IMR-90 (cell line): ENCODE results near the gene ADARB2. TPM values are rescaled to one million over a fixed set of nuclear protein-coding genes. Genes with fewer than 3 reads are reported as not detected.

Source experiments
- ATAC-seq: fragments of 200-7000 bp; cut with Tn5 transposase; 2 replicates; pipeline ENCODE4 v1.9.1; 2020; ENCODE audit warnings: low read depth, mild to moderate bottlenecking, moderate library complexity
- BruUV-seq: library from RNA; stranded (reverse); fragments of 400-500 nt; replicated peaks from 2 replicates; lab custom pipeline; 2021; lab: Mats Ljungman, UMichigan
- CTCF ChIA-PET: fragments of 300-600 bp; formaldehyde crosslinking; extraction: SDS; loops from one replicate; lab custom pipeline; 2021; ENCODE audit warnings: antibody characterized with exemption; lab: Yijun Ruan, JAX
- POLR2A ChIA-PET: fragments of 300-600 bp; sonication (Branson Sonifier 250); formaldehyde crosslinking; loops from one replicate; lab custom pipeline; 2022; ENCODE audit warnings: antibody characterized with exemption; ENCODE audit not compliant: unreplicated experiment; lab: Charles Lee
- DNase-seq: peaks from one replicate; pipeline ENCODE4 v3.0.0; 2013
- H2AFZ ChIP-seq: replicated peaks from 2 replicates; pipeline ENCODE3; 2013; ENCODE audit warnings: low read length, mild to moderate bottlenecking; ENCODE audit not compliant: poor library complexity
- H2AK5ac ChIP-seq: 2 replicates; pipeline ENCODE4 v1.6.1; 2013; ENCODE audit warnings: low read depth, low read length, inconsistent platforms
- H2AK9ac ChIP-seq: replicated peaks from 2 replicates; pipeline ENCODE3; 2013; ENCODE audit warnings: mild to moderate bottlenecking, low read depth, low read length, moderate library complexity; ENCODE audit not compliant: poor library complexity
- H2BK120ac ChIP-seq: 2 replicates; pipeline ENCODE4 v1.6.1; 2013; ENCODE audit warnings: low read depth, low read length, inconsistent platforms
- H2BK15ac ChIP-seq: 3 replicates; pipeline ENCODE4 v1.6.1; 2013; ENCODE audit warnings: low read depth, low read length, inconsistent platforms
- H2BK20ac ChIP-seq: 2 replicates; pipeline ENCODE4 v1.6.1; 2013; ENCODE audit warnings: low read depth, mild to moderate bottlenecking, inconsistent platforms, low read length, moderate library complexity
- H2BK5ac ChIP-seq: 2 replicates; pipeline ENCODE4 v1.6.1; 2013; ENCODE audit warnings: mild to moderate bottlenecking, low read depth, low read length, inconsistent platforms; ENCODE audit not compliant: poor library complexity, severe bottlenecking
- H3K14ac ChIP-seq: replicated peaks from 2 replicates; pipeline ENCODE4 v1.6.1; 2013; ENCODE audit warnings: low read depth, low read length, inconsistent platforms
- H3K18ac ChIP-seq: 2 replicates; pipeline ENCODE4 v1.6.1; 2013; ENCODE audit warnings: low read depth, low read length, control low read depth
- H3K23ac ChIP-seq: 2 replicates; pipeline ENCODE4 v1.6.1; 2013; ENCODE audit warnings: low read depth, low read length, inconsistent platforms
- H3K27ac ChIP-seq: 2 replicates; pipeline ENCODE4 v1.5.1; 2013; ENCODE audit warnings: mild to moderate bottlenecking, control low read depth, low read length; ENCODE audit not compliant: insufficient read depth
- H3K27me3 ChIP-seq: 2 replicates; pipeline ENCODE4 v1.6.1; 2013; ENCODE audit warnings: low read length; ENCODE audit not compliant: control insufficient read depth, insufficient read depth
- H3K36me3 ChIP-seq: 2 replicates; pipeline ENCODE4 v1.6.1; 2013; ENCODE audit warnings: low read length, mixed read lengths; ENCODE audit not compliant: control insufficient read depth, insufficient read depth
- H3K4ac ChIP-seq: 2 replicates; pipeline ENCODE4 v1.6.1; 2013; ENCODE audit warnings: low read depth, low read length, inconsistent platforms
- H3K4me1 ChIP-seq: 2 replicates; pipeline ENCODE4 v1.6.1; 2013; ENCODE audit warnings: low read length, mixed read lengths; ENCODE audit not compliant: control insufficient read depth, insufficient read depth
- H3K4me2 ChIP-seq: 2 replicates; pipeline ENCODE4 v1.6.1; 2013; ENCODE audit warnings: low read depth, mild to moderate bottlenecking, control low read depth, low read length, moderate library complexity
- H3K4me3 ChIP-seq: 2 replicates; pipeline ENCODE4 v1.5.1; 2013; ENCODE audit warnings: low read depth, mild to moderate bottlenecking, control low read depth, low read length, moderate library complexity; ENCODE audit not compliant: insufficient read depth
- H3K56ac ChIP-seq: 2 replicates; pipeline ENCODE4 v1.6.1; 2013; ENCODE audit warnings: low read length, inconsistent platforms; ENCODE audit not compliant: insufficient read depth; ENCODE audit errors: extremely low read depth
- H3K79me1 ChIP-seq, 2 experiments: 2 replicates each; pipeline ENCODE4 v1.6.1; 2013; ENCODE audit warnings: low read length in 2 of 2, inconsistent platforms in 1 of 2, low read depth in 1 of 2
- H3K9ac ChIP-seq: 2 replicates; pipeline ENCODE4 v1.6.1; 2013; ENCODE audit warnings: low read depth, low read length, control low read depth
- H3K9me1 ChIP-seq: 2 replicates; pipeline ENCODE4 v1.6.1; 2013; ENCODE audit warnings: low read length, inconsistent platforms; ENCODE audit not compliant: insufficient read depth
- H3K9me3 ChIP-seq: 2 replicates; pipeline ENCODE4 v1.6.1; 2013; ENCODE audit warnings: low read length; ENCODE audit not compliant: control insufficient read depth, insufficient read depth
- H4K20me1 ChIP-seq: 2 replicates; pipeline ENCODE4 v1.6.1; 2013; ENCODE audit warnings: low read length, inconsistent platforms; ENCODE audit not compliant: insufficient read depth
- H4K5ac ChIP-seq: 2 replicates; pipeline ENCODE4 v1.6.1; 2013; ENCODE audit warnings: mild to moderate bottlenecking, low read depth, low read length, control low read depth
- H4K8ac ChIP-seq, 2 experiments: 2 replicates each; pipeline ENCODE4 v1.6.1; 2013; ENCODE audit warnings: low read depth in 2 of 2, low read length in 2 of 2, control low read depth in 1 of 2, inconsistent platforms in 1 of 2
- H4K91ac ChIP-seq: 2 replicates; pipeline ENCODE4 v1.6.1; 2013; ENCODE audit warnings: low read depth, low read length, inconsistent platforms; ENCODE audit not compliant: insufficient read depth
- BHLHE40 ChIP-seq: fragments of 150-350 bp; IDR thresholded peaks from 2 replicates; pipeline ENCODE4 v1.6.1; 2016; ENCODE audit warnings: mild to moderate bottlenecking, low read depth, low read length
- CEBPB ChIP-seq: IDR thresholded peaks from 2 replicates; pipeline ENCODE4 v1.6.1; 2012; ENCODE audit warnings: low read depth, low read length, improper control_type of control experiment
- CHD1 ChIP-seq: IDR thresholded peaks from 2 replicates; pipeline ENCODE4 v1.6.1; 2012; ENCODE audit warnings: low read depth, low read length, improper control_type of control experiment
- FOS ChIP-seq: fragments of 150-350 bp; IDR thresholded peaks from 2 replicates; pipeline ENCODE4 v1.6.1; 2016; ENCODE audit warnings: low read depth, low read length
- MAFK ChIP-seq: IDR thresholded peaks from 2 replicates; pipeline ENCODE4 v1.6.1; 2012; ENCODE audit warnings: low read depth, low read length, improper control_type of control experiment
- MAZ ChIP-seq: IDR thresholded peaks from 2 replicates; pipeline ENCODE4 v1.6.1; 2012; ENCODE audit warnings: low read depth, mild to moderate bottlenecking, low read length, improper control_type of control experiment, moderate library complexity, borderline replicate concordance
- MXI1 ChIP-seq: IDR thresholded peaks from 2 replicates; pipeline ENCODE4 v1.6.1; 2012; ENCODE audit warnings: low read depth, mild to moderate bottlenecking, low read length, moderate library complexity, borderline replicate concordance
- NFE2L2 ChIP-seq: fragments of 150-350 bp; IDR thresholded peaks from 2 replicates; pipeline ENCODE4 v1.6.1; 2016; ENCODE audit warnings: low read depth, mild to moderate bottlenecking, low read length
- POLR2A ChIP-seq: IDR thresholded peaks from 2 replicates; pipeline ENCODE4 v1.6.1; 2012; ENCODE audit warnings: mild to moderate bottlenecking, low read depth, low read length
- RAD21 ChIP-seq: IDR thresholded peaks from 2 replicates; pipeline ENCODE4 v1.6.1; 2012; ENCODE audit warnings: low read length, improper control_type of control experiment
- RCOR1 ChIP-seq: IDR thresholded peaks from 2 replicates; pipeline ENCODE4 v1.6.1; 2012; ENCODE audit warnings: mild to moderate bottlenecking, low read length, improper control_type of control experiment; ENCODE audit not compliant: insufficient replicate concordance
- RFX5 ChIP-seq: IDR thresholded peaks from 2 replicates; pipeline ENCODE4 v1.8.0; 2012; ENCODE audit warnings: low read depth, mild to moderate bottlenecking, low read length, moderate library complexity
- USF2 ChIP-seq: fragments of 150-350 bp; IDR thresholded peaks from 2 replicates; pipeline ENCODE4 v1.6.1; 2017; ENCODE audit warnings: mild to moderate bottlenecking, antibody characterized with exemption, low read length, low read depth
- WGBS, 2 experiments: methylation state at CpG; one replicate each; pipeline versions ENCODE4 v1.1.5 to v1.1.7; 2013; ENCODE audit warnings: missing lambda C conversion rate in 2 of 2; ENCODE audit not compliant: insufficient read length in 1 of 2; ENCODE audit errors: extremely low coverage in 2 of 2; 5-methylcytosine and 5-hydroxymethylcytosine counted together
- dilution Hi-C: fragments of 300-500 bp; cut with HindIII; formaldehyde crosslinking; loops from one replicate; pipeline ENCODE4 v1.14.3; 2018; ENCODE audit warnings: low sequenced_read_pairs; ENCODE audit not compliant: unreplicated experiment
- in situ Hi-C: fragments of 300-500 bp; cut with MboI; formaldehyde crosslinking; loops from 3 replicates; pipeline ENCODE4 v1.14.3; 2019; ENCODE audit warnings: low sequenced_read_pairs, inconsistent platforms, mixed read lengths
- intact Hi-C: fragments of 100-400 bp; cut with micrococcal nuclease; formaldehyde crosslinking; loops from 2 replicates; pipeline ENCODE4 v1.10.0; 2022
- polyA plus RNA-seq, 3 experiments: library from polyadenylated mRNA; depleted of rRNA; stranded (reverse); fragments of >200 nt; gene quantifications; 2 replicates each; pipeline ENCODE4 v1.2.3, GENCODE V29; 2012; ENCODE audit warnings: low replicate concordance in 1 of 3
- total RNA-seq: library from RNA; depleted of rRNA; stranded (reverse); fragments of >200 nt; gene quantifications from 2 replicates; pipeline ENCODE4 v1.2.3, GENCODE V29; 2012
- TF ChIP-seq, protein P1 (sequence below): fragments of 150-350 bp; IDR thresholded peaks from 2 replicates; pipeline ENCODE4 v1.6.1; 2016; ENCODE audit warnings: low read depth, mild to moderate bottlenecking, low read length, moderate library complexity, borderline replicate concordance
- TF ChIP-seq, protein P2 (sequence below): conservative IDR thresholded peaks from 2 replicates; pipeline ENCODE4 v1.5.1; 2012; ENCODE audit warnings: mild to moderate bottlenecking, low read depth, low read length, improper control_type of control experiment

The ADARB2 gene
- total and polyA plus RNA-seq, 2 of the 4 experiments (the other 2 are of a cell fraction): not detected

DNA sequence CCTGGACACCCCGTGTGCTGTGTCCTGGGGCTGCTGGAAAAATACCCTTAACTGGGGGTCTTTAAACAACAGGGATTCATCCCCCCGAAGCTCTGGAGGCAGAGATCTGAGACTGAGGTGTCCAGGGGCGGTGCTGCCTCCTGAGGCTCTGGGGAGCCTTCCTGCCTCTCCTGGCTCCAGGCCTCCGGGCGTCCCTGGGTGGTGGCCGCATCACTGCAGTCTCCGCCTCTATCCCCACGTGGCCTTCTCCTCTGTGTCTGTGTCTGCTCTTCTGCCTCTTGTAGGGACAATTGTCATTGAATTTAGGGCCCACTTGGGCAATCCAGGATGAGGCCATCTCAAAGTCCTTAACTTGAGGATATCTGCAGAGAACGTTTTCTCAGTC lies 464.6 kb downstream of the ADARB2 start:
- no peaks in the 10 kb centered on the region for H3K4me1 ChIP-seq
- H3K27ac ChIP-seq: no peak overlapping the region
- CTCF ChIA-PET: no interaction called here

More for the DNA sequence above, 464.6 kb downstream of the ADARB2 start:
- WGBS, 2 experiments: 44% methylated on average over 5 of the region's 9 CpGs; no CpG with 5 or more reads in 1 of the 2 experiments
- Histone ChIP-seq H3K23ac (no peak overlapping the region), H3K9ac (no peak overlapping the region), H3K18ac (no peak overlapping the region), H3K9me1 (no peaks in the 10 kb centered on the region), H2BK15ac (no peak overlapping the region), H3K79me1 (no peaks in the 10 kb centered on the region), H4K5ac (no peak overlapping the region), H3K27me3 (no peaks in the 10 kb centered on the region), H2AFZ (no peak overlapping the region), H4K8ac (no peak overlapping the region), H4K91ac (no peak overlapping the region), H4K20me1 (no peaks in the 10 kb centered on the region), H3K36me3 (no peaks in the 10 kb centered on the region), H3K4ac (no peak overlapping the region), H3K4me3 (no peak overlapping the region), H3K9me3 (peaks cover 43% of the 10 kb centered on the region), H2AK5ac (no peak overlapping the region), H3K4me2 (no peak overlapping the region), H2BK5ac (no peak overlapping the region), H2BK120ac (no peak overlapping the region), H2AK9ac (no peak overlapping the region), H2BK20ac (no peak overlapping the region), H3K56ac (no peak overlapping the region), H3K14ac (no peak overlapping the region)
- TF ChIP-seq MAFK (no peak), USF2 (no peak), CHD1 (no peak), POLR2A (no peak), FOS (no peak), CEBPB (no peak), MAZ (no peak), BHLHE40 (no peak), MXI1 (no peak), NFE2L2 (no peak), RFX5 (no peak), RAD21 (no peak), RCOR1 (no peak)
- TF ChIP-seq, protein P1, sequence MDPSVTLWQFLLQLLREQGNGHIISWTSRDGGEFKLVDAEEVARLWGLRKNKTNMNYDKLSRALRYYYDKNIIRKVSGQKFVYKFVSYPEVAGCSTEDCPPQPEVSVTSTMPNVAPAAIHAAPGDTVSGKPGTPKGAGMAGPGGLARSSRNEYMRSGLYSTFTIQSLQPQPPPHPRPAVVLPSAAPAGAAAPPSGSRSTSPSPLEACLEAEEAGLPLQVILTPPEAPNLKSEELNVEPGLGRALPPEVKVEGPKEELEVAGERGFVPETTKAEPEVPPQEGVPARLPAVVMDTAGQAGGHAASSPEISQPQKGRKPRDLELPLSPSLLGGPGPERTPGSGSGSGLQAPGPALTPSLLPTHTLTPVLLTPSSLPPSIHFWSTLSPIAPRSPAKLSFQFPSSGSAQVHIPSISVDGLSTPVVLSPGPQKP: no peak
- TF ChIP-seq, protein P2, sequence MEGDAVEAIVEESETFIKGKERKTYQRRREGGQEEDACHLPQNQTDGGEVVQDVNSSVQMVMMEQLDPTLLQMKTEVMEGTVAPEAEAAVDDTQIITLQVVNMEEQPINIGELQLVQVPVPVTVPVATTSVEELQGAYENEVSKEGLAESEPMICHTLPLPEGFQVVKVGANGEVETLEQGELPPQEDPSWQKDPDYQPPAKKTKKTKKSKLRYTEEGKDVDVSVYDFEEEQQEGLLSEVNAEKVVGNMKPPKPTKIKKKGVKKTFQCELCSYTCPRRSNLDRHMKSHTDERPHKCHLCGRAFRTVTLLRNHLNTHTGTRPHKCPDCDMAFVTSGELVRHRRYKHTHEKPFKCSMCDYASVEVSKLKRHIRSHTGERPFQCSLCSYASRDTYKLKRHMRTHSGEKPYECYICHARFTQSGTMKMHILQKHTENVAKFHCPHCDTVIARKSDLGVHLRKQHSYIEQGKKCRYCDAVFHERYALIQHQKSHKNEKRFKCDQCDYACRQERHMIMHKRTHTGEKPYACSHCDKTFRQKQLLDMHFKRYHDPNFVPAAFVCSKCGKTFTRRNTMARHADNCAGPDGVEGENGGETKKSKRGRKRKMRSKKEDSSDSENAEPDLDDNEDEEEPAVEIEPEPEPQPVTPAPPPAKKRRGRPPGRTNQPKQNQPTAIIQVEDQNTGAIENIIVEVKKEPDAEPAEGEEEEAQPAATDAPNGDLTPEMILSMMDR: no peak
- DNase-seq (no peak), ATAC-seq (no peak)
- intact Hi-C loops (no loop called here), dilution Hi-C loops (no loop called here), in situ Hi-C loops (no loop called here)
- POLR2A ChIA-PET: no interaction called here
- BruUV-seq: no TSS peak
